A549 (cell line): ENCODE data around the gene ZNF532. TPM values are rescaled to one million over a fixed set of nuclear protein-coding genes. Genes with fewer than 3 reads are reported as not detected.
"Not testable (repeated sequence)": the region's sequence is repeated elsewhere in the genome, so short reads cannot be mapped to it uniquely, and the experiment has no call there.

Experiments used
- ATAC-seq, 2 experiments: fragments of 200-7000 bp in 1 of 2; fragments of >200 bp in 1 of 2; cut with Nextera tagmentation in 1 of 2; cut with Tn5 transposase in 1 of 2; 3 replicates each; pipeline versions ENCODE4 v1.8.0 to v1.9.1; 2018 to 2020; ENCODE audit warnings: mild to moderate bottlenecking in 1 of 2, moderate library complexity in 1 of 2
- CTCF ChIA-PET: fragments of 300-600 bp; sonication (Branson Sonifier 250); formaldehyde crosslinking; extraction: SDS; loops from one replicate; lab custom pipeline; 2021; ENCODE audit warnings: antibody characterized with exemption, inconsistent platforms; lab: Yijun Ruan, JAX
- POLR2A ChIA-PET: fragments of 350-600 bp; formaldehyde crosslinking; extraction: SDS; loops from one replicate; lab custom pipeline; 2021; ENCODE audit warnings: antibody characterized with exemption, inconsistent platforms; lab: Yijun Ruan, JAX
- DNase-seq, 2 experiments: peaks; one replicate each; pipeline versions ENCODE4 v3.0.0 to v3.0.0-alpha.2; 2011 to 2016; ENCODE audit warnings: low read depth in 1 of 2, low spot score in 1 of 2
- FAIRE-seq: peaks from 2 replicates; lab custom pipeline; 2011; peaks lifted over from hg19 to GRCh38; lab: Jason Lieb, UNC
- H3K27ac ChIP-seq, 2 experiments: fragments of >200 bp; sonication (Bioruptor Twin); formaldehyde crosslinking; 3 replicates each; pipeline ENCODE4 v1.5.1; 2016 to 2017
- H3K4me1 ChIP-seq: fragments of >200 bp; sonication (Bioruptor Twin); formaldehyde crosslinking; 3 replicates; pipeline ENCODE4 v1.6.1; 2016
- H3K4me2 ChIP-seq: fragments of >200 bp; sonication (Bioruptor Twin); formaldehyde crosslinking; 3 replicates; pipeline ENCODE4 v1.6.1; 2016
- H3K4me3 ChIP-seq: fragments of >200 bp; sonication (Bioruptor Twin); formaldehyde crosslinking; 3 replicates; pipeline ENCODE4 v1.5.1; 2016
- H3K9me3 ChIP-seq: fragments of >200 bp; sonication (Bioruptor Twin); formaldehyde crosslinking; 3 replicates; pipeline ENCODE4 v1.6.1; 2016
- BHLHE40 ChIP-seq: IDR thresholded peaks from 2 replicates; pipeline ENCODE4 v1.6.1; 2012; ENCODE audit warnings: low read depth, low read length, inconsistent platforms
- EP300 ChIP-seq, 2 experiments: fragments of >200 bp; sonication (Bioruptor Twin); formaldehyde crosslinking; IDR thresholded peaks; 2 replicates in 1 of 2; 3 replicates in 1 of 2; pipeline ENCODE4 v1.6.1; 2016 to 2017
- GATA3 ChIP-seq: IDR thresholded peaks from 2 replicates; pipeline ENCODE4 v1.6.1; 2012; ENCODE audit warnings: borderline replicate concordance
- HOXB13 ChIP-seq: fragments of 250-450 bp; sonication (Bioruptor Pico); IDR thresholded peaks from 2 replicates; pipeline ENCODE4 v1.5.0; 2020; ENCODE audit warnings: low read depth, mild to moderate bottlenecking, moderate library complexity
- JUN ChIP-seq, 2 experiments: fragments of >200 bp; sonication (Bioruptor Twin); formaldehyde crosslinking; IDR thresholded peaks; 2 replicates in 1 of 2; 3 replicates in 1 of 2; pipeline ENCODE4 v1.6.1; 2016 to 2017
- JUNB ChIP-seq: fragments of >200 bp; sonication (Bioruptor Twin); formaldehyde crosslinking; IDR thresholded peaks from 2 replicates; pipeline ENCODE4 v1.6.1; 2016
- KDM1A ChIP-seq: fragments of 200-600 bp; sonication (generic); IDR thresholded peaks from 2 replicates; pipeline ENCODE4 v1.6.1; 2016; ENCODE audit warnings: low read depth, mild to moderate bottlenecking
- MAFK ChIP-seq: fragments of 450-650 bp; IDR thresholded peaks from 2 replicates; pipeline ENCODE4 v1.6.1; 2014; ENCODE audit not compliant: partially characterized antibody
- MAZ ChIP-seq: fragments of 150-350 bp; IDR thresholded peaks from 2 replicates; pipeline ENCODE4 v1.6.1; 2014; ENCODE audit warnings: antibody characterized with exemption, low read depth, low read length, borderline replicate concordance
- POLR2A ChIP-seq: IDR thresholded peaks from 2 replicates; pipeline ENCODE4 v1.6.1; 2012; ENCODE audit warnings: mild to moderate bottlenecking, low read length
- POLR2AphosphoS2 ChIP-seq: conservative IDR thresholded peaks from 2 replicates; pipeline ENCODE4 v1.6.1; 2012; ENCODE audit warnings: low read length, improper control_type of control experiment, inconsistent platforms
- RFX5 ChIP-seq: fragments of 450-650 bp; IDR thresholded peaks from 2 replicates; pipeline ENCODE4 v1.7.1; 2014; ENCODE audit warnings: antibody characterized with exemption, mild to moderate bottlenecking, moderate library complexity
- ZC3H11A ChIP-seq: fragments of 450-650 bp; IDR thresholded peaks from 2 replicates; pipeline ENCODE4 v1.6.1; 2014; ENCODE audit warnings: antibody characterized with exemption, mild to moderate bottlenecking
- ZFP36 ChIP-seq: fragments of 450-650 bp; IDR thresholded peaks from 2 replicates; pipeline ENCODE4 v1.6.1; 2014; ENCODE audit warnings: borderline replicate concordance; ENCODE audit not compliant: partially characterized antibody
- ZSCAN20 ChIP-seq: fragments of 250-450 bp; sonication (Bioruptor Pico); IDR thresholded peaks from 2 replicates; pipeline ENCODE4 v1.8.0; 2022; ENCODE audit warnings: mild to moderate bottlenecking, moderate library complexity
- WGBS: methylation state at CpG from one replicate; pipeline ENCODE4 v1.1.6; 2017; ENCODE audit errors: missing lambda C conversion rate; 5-methylcytosine and 5-hydroxymethylcytosine counted together
- polyA plus RNA-seq, 4 experiments: library from polyadenylated mRNA; depleted of rRNA in 3 of 4; stranded (reverse); fragments of >200 nt; fragmentation: RNase III in 1 of 4; extraction: RNeasy Plus Mini Kit Qiagen cat#74134 plus additional on column Dnase treatment in 1 of 4; gene quantifications; 2 replicates in 3 of 4; 3 replicates in 1 of 4; pipeline ENCODE4 v1.2.3, GENCODE V29; 2011 to 2017
- TF ChIP-seq, protein P1 (sequence below): IDR thresholded peaks from 2 replicates; pipeline ENCODE4 v1.6.1; 2012
- TF ChIP-seq, protein P2 (sequence below): IDR thresholded peaks from 2 replicates; pipeline ENCODE4 v1.6.1; 2012; ENCODE audit warnings: low read depth, borderline replicate concordance
- TF ChIP-seq, protein P3 (sequence below): fragments of 450-650 bp; IDR thresholded peaks from 2 replicates; pipeline ENCODE4 v1.6.1; 2014; ENCODE audit warnings: antibody characterized with exemption
- TF ChIP-seq, protein P4 (sequence below): fragments of >200 bp; sonication (Bioruptor Twin); formaldehyde crosslinking; IDR thresholded peaks from 2 replicates; pipeline ENCODE4 v1.6.1; 2016

The ZNF532 gene
- polyA plus RNA-seq, 2 of the 4 experiments (the other 2 are of a cell fraction): 26.8 to 64.6 TPM

DNA sequence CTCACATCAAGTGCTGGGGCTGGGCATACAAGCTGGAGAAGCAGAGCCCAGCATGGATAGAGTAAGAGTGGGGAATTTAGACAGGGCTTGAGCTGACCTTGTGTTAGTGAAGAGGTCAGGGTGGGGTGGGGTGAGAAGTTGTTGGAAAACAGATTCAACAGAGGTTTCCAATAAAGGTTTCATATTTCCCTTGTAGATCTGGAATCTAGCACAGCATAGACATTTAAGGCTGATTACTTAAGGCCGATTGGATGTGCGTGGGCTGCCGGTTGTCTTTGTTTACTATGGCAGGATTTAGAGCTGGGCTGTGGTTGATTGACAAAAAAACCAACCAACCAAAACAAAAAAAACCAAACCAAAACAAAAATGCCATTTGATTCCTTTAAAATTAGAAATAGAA lies 160.2 kb downstream of the ZNF532 start:
- ATAC-seq: no peak
- DNase-seq: no peak
- TF ChIP-seq, protein P1, sequence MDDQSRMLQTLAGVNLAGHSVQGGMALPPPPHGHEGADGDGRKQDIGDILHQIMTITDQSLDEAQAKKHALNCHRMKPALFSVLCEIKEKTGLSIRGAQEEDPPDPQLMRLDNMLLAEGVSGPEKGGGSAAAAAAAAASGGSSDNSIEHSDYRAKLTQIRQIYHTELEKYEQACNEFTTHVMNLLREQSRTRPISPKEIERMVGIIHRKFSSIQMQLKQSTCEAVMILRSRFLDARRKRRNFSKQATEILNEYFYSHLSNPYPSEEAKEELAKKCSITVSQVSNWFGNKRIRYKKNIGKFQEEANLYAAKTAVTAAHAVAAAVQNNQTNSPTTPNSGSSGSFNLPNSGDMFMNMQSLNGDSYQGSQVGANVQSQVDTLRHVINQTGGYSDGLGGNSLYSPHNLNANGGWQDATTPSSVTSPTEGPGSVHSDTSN: no peak
- TF ChIP-seq ZC3H11A (no peak), MAFK (no peak), BHLHE40 (no peak), GATA3 (no peak), JUN (IDR thresholded peaks at IDR 0.05) (no peak), HOXB13 (CRISPR knock-in tag) (no peak)
- Histone ChIP-seq H3K27ac (0 out of 6 replicates have a peak overlapping the region, but pooled peaks of 1 of the 2 experiments have one; percentile 24), H3K4me2 (no peak overlapping the region), H3K9me3 (no peaks in the 10 kb centered on the region), H3K4me3 (no peak overlapping the region), H3K4me1 (no peaks in the 10 kb centered on the region)
- FAIRE-seq: no peak
- ChIA-PET POLR2A (no interaction called here), CTCF (interaction anchor here (1.4 to 1.6 kb wide), 2 partner anchors 17 to 243 kb away, joined by 3 to 5 read pairs; no protein-coding TSS in a partner anchor)
- 87% methylated on average over 3 of the region's 3 CpGs for WGBS

DNA sequence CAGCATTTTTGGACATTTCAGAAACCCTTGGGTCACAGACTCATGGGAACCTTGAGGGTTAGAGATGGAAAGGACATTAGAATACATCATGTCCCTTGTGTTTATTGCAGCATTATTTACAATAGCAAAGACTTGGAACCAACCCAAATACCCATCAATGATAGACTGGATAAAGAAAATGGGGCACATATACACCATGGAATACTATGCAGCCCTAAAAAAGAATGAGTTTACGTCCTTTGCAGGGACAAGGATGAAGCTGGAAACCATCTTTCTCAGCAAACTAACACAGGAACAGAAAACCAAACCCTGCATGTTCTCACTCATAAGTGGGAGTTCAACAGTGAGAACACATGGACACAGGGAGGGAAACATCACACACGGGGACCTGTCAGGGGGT lies 160.9 kb downstream of the ZNF532 start:
- POLR2A ChIA-PET, CTCF ChIA-PET, DNase-seq, H3K4me3 ChIP-seq, H3K27ac ChIP-seq, H3K9me3 ChIP-seq, H3K4me2 ChIP-seq, H3K4me1 ChIP-seq, FAIRE-seq, ATAC-seq: not testable (repeated sequence)
- WGBS: 97% methylated on average over 2 of the region's 2 CpGs

DNA sequence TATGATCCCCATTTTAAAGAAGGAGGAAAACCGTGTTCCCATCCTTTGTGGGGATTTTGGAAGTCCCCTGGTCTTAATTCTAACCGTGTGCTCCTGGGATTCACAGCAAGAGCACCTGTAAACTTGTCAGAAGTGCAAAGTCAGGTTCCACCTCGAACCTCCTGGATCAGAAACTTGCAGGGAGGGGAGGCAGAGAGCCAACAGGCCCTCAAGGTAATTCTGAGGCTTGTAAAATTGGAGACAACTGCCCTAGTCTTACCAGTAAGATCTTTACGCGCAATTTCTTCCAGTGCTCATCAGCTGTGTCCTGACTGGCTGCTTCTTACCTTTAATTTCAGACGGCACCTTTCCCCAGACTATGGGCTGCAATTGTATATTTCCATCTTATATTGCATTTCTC lies 161.7 kb downstream of the ZNF532 start:
- TF ChIP-seq, protein P2, sequence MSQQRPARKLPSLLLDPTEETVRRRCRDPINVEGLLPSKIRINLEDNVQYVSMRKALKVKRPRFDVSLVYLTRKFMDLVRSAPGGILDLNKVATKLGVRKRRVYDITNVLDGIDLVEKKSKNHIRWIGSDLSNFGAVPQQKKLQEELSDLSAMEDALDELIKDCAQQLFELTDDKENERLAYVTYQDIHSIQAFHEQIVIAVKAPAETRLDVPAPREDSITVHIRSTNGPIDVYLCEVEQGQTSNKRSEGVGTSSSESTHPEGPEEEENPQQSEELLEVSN: no peak
- TF ChIP-seq, protein P3, sequence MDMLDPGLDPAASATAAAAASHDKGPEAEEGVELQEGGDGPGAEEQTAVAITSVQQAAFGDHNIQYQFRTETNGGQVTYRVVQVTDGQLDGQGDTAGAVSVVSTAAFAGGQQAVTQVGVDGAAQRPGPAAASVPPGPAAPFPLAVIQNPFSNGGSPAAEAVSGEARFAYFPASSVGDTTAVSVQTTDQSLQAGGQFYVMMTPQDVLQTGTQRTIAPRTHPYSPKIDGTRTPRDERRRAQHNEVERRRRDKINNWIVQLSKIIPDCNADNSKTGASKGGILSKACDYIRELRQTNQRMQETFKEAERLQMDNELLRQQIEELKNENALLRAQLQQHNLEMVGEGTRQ: no peak
- no peak for TF ChIP-seq POLR2AphosphoS2
- no peak for TF ChIP-seq ZSCAN20 (CRISPR knock-in tag)
- no peak for TF ChIP-seq POLR2A
- ATAC-seq: no peak
- no peak overlapping the region for H3K27ac ChIP-seq
- ChIA-PET POLR2A (no interaction called here), CTCF (interaction anchor here (1.7 kb wide), 1 partner anchor 34 kb away, joined by 3 read pairs; no protein-coding TSS in a partner anchor)
- no peak overlapping the region for H3K4me3 ChIP-seq
- FAIRE-seq: no peak
- no peak for DNase-seq
- no peaks in the 10 kb centered on the region for H3K9me3 ChIP-seq
- WGBS: 84% methylated on average over 6 of the region's 6 CpGs
- H3K4me1 ChIP-seq: no peaks in the 10 kb centered on the region
- H3K4me2 ChIP-seq: no peak overlapping the region

DNA sequence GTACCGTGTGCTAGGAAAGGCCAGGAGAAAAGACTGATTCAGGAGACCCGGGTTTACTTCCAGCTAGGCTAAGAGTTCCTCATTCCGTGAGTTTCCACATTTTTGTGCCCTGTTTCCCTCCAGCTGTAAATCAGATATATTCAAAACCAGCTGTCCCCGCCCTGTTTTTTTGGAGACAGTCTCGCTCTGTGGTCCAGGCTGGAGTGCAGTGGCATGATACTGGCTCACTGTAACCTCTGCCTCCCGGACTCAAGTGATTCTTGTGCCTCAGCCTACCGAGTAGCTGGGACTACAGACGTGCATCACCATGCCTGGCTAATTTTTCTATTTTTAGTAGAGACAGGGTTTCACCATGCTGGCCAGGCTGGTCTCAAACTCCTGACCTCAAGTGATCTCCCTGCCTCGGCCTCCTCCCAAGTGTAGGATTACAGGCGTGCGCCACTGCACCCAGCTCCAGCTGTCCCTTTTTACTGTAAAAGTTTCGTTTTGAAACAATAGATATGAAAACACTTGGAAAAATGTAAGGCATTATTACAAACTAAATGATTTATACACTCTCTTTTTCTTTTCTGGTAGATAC lies 162.2 kb downstream of the ZNF532 start:
- ChIA-PET CTCF (interaction anchor here (1.7 kb wide), 1 partner anchor 33 kb away, joined by 3 read pairs; no protein-coding TSS in a partner anchor), POLR2A (no interaction called here)
- H3K27ac ChIP-seq: no peak overlapping the region
- ATAC-seq (no peak), FAIRE-seq (no peak), DNase-seq (no peak)
- WGBS: 81% methylated on average over 12 of the region's 12 CpGs
- no peak overlapping the region for H3K4me3 ChIP-seq
- no peak overlapping the region for H3K4me2 ChIP-seq
- H3K9me3 ChIP-seq: no peaks in the 10 kb centered on the region
- H3K4me1 ChIP-seq: no peaks in the 10 kb centered on the region
- TF ChIP-seq RFX5: no peak
- TF ChIP-seq JUN (IDR thresholded peaks at IDR 0.05): no peak
- TF ChIP-seq, protein P4, sequence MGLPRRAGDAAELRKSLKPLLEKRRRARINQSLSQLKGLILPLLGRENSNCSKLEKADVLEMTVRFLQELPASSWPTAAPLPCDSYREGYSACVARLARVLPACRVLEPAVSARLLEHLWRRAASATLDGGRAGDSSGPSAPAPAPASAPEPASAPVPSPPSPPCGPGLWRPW: no peak
- no peak for TF ChIP-seq MAZ
- TF ChIP-seq JUNB: no peak
- no peak for TF ChIP-seq EP300 (IDR thresholded peaks at IDR 0.05)
- TF ChIP-seq, protein P2: no peak
- no peak for TF ChIP-seq ZFP36
- TF ChIP-seq KDM1A: no peak
